Measurements from ENCODE around the gene CTSW.

CTSW gene

GRCh38 chr11:65906602-65907001 lies 27.0 kb downstream of the CTSW start:
- no peak for DNase-seq

- DNase-seq = no peak
Measured at GRCh38 chr11:65907878-65908277, 28.2 kb downstream of the CTSW start.

- no peak for DNase-seq
Measured at GRCh38 chr11:65911682-65912568, 32.3 kb downstream of the CTSW start.

DNA sequence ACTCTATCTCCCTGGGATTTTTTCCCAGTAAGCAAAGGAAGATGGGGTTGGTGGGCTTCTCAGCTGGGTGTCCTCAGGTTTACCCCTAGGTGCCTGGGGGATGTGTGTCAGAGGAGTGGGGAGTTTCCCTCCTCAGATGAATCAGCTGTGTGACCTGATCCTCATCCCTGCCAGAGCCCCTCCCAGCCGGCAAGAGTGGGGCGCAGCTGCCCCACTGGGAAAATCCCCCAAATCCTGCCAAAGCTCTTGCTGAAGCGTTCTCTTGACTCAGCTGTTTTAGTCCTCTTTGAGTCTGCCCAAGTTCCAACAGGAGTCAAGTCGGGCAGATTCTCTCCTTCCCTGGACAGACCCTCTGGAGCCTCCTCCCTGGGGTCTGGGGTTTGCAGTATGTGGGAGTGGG lies 33.2 kb downstream of the CTSW start:
- no peak for DNase-seq

DNA sequence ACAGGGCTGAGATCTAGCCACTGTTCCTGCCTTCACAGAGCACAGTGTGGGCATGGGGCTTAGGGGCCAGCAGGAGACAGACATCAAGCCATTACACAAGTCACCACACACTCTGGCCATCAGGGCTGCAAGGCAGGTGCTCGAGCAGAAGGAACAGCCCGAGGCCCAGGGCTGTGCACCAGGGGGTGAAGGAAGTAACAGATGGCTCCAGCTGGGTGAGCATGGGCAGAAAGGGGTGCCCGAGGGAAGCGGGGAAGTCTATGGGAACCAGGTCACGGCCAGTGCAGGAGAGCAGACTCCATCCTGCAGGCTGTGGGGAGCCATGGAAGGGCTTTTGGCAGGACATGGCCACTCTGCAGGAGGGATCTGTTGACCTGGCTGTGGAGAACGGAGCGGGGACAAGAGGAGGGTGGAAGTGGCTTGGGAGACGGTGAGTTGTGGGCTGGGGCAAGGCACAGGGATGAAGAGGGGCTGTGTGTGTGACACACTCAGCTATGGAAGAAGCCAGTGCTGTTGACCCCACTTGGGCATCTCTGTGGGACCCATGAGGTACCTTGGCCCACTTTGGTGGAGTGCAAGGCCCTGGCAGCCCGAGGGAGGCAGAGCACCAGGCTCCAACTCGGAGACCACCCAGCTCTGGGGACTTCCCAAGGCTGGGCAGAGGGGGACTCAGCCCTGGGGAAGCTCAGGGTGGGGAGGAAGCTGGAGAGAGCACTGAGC lies 35.6 kb downstream of the CTSW start:
- no peak for DNase-seq

- DNase-seq = no peak
Measured at GRCh38 chr11:65915821-65916251, 36.2 kb downstream of the CTSW start.

GRCh38 chr11:65916391-65916790 lies 36.8 kb downstream of the CTSW start:
- no peak for DNase-seq

- DNase-seq = no peak
Measured at GRCh38 chr11:65917077-65917433, 37.4 kb downstream of the CTSW start.

DNA sequence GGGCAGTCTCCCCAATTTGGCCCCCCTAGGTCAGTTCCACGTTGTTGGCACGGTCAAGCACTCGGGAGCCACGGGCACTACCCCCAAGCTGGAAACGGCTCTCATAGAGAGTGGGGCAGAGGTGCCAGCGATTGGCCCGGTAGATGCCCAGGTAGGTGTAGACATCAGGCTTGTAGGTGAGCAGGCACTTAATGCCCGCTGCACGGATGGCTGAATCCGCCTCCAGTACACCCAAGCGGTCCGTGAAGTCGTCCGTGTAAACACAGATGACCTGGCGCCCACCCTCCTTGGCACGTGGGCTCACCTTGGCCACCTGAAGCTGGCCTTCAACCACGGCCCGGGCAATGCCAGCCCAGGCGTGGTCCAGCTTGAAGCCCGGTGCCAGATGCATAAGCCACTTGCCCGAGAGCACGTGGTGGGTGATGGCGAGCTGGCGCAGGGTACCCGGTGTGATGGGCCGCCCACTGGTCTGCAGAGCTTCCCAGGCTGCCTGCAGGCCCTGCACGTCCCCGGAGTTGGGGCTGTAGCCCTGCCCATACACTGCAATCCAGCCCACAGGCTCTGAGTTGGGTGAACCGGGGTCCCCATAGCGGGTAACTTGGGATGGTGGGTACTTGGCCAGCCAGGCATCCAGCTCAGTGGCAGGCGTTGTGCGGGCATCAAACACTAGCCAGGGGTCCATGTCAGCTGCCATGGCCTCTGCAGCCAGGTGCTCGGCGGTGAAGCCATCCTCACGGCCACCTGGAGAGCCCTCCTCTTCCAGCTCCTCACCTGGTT lies 38.0 kb downstream of the CTSW start:
- no peak for DNase-seq

- DNase-seq = no peak
Measured at GRCh38 chr11:65918211-65919140, 38.8 kb downstream of the CTSW start, which contains the start of gene C11orf68. Gene C11orf68 (minus strand): TSS chr11:65919062. CDS start chr11:65919031, 31 bp downstream.

GRCh38 chr11:65919141-65919572 lies 39.5 kb downstream of the CTSW start, which contains the start of gene DRAP1:
Gene DRAP1 (plus strand): TSS chr11:65919426. CDS start chr11:65919502, 76 bp downstream.
- peak; percentile 83 for DNase-seq

GRCh38 chr11:65919573-65920371 lies 40.1 kb downstream of the CTSW start:
- DNase-seq = no peak

GRCh38 chr11:65920372-65920802 lies 40.8 kb downstream of the CTSW start:
- no peak for DNase-seq

DNA sequence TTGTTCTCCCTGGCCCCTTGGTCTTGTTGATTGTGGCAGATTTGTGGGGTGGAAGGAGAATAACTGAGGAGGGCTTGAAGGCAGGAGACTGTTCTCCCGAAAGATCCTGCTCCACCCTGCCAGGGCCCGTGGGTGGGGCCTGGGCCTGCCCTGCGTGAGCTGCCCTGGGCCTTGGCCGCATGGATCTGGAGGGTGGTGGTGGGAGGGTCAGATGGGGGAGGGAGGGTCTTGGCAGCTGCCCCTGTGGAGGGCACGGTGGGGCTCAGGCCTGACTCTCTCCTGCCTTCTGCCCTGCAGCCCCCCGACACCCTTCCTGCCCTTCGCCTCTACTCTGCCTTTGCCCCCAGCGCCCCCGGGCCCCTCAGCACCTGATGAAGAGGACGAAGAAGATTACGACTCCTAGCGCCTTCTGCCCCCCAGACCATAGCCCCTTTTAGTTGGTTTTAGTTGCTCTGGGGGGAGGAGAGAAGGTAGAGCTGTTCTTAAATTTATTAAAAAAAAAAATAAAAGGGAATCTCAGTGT lies 41.5 kb downstream of the CTSW start:
- DNase-seq = no peak

- DNase-seq = no peak
Measured at GRCh38 chr11:65921876-65922275, 42.2 kb downstream of the CTSW start.

DNA sequence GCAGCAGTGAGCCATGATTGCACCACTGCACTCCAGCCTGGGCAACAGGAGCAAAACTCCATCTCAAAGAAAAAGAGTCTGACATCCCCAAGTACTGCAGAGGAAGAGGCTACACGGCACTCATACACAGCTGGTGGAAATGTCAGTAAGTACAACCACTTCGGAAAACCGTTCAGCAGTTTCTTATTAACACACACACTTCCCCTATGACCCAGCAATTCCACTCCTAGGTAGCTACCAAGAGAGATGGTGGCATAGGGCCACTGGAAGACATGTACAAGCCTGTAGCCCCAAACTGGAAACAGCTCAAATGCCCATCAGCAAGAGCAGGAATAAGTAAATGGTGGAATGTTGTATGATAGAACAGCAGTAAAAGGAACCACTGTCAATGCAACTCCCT lies 42.9 kb downstream of the CTSW start:
- no peak for DNase-seq

GRCh38 chr11:65925397-65925796 lies 45.8 kb downstream of the CTSW start:
- DNase-seq = no peak

DNA sequence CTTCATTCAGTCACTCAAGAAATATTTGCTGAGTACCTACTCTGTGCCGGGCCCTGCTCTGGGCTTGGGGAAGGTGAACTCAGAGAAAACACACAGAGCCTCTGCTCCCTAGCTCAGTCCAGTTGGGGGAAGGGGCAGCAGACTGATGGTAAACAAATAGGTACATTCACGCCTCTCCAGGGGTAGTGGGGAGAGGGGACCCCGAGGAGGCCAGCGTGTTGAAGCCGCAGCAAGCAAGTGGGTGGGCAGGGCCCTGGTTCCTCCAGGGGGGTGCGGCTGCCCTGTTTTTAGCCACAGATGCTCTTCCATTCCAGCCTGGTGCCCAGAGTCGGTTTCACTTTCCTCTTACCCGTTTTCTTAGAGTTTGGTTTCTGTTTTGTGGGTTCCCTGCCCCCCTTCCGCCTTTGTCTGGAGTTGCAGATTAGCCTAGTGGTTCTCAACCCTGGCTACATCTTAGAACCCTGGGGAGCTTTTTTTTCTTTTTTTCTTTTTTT lies 48.3 kb downstream of the CTSW start:
- DNase-seq = no peak

DNA sequence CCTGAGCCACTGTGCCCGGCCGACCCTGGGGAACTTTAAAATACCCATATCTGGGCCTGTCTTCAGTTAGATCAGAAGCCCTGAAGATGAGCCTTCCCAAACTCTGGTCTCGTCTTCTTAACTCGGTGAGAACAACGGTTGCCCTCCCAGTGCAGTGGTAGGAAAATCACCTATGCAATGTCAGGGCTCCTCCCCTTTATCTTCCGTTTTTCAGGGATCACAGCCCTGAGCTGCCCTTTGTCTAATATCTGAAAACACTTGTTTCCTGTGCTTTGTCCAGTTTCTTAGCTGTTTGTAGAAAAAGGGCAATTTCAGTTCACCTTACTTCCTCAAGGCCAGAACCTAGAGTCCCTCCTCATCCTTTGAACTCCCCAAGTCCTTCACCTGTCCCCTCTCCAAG lies 49.0 kb downstream of the CTSW start:
- no peak for DNase-seq

DNA sequence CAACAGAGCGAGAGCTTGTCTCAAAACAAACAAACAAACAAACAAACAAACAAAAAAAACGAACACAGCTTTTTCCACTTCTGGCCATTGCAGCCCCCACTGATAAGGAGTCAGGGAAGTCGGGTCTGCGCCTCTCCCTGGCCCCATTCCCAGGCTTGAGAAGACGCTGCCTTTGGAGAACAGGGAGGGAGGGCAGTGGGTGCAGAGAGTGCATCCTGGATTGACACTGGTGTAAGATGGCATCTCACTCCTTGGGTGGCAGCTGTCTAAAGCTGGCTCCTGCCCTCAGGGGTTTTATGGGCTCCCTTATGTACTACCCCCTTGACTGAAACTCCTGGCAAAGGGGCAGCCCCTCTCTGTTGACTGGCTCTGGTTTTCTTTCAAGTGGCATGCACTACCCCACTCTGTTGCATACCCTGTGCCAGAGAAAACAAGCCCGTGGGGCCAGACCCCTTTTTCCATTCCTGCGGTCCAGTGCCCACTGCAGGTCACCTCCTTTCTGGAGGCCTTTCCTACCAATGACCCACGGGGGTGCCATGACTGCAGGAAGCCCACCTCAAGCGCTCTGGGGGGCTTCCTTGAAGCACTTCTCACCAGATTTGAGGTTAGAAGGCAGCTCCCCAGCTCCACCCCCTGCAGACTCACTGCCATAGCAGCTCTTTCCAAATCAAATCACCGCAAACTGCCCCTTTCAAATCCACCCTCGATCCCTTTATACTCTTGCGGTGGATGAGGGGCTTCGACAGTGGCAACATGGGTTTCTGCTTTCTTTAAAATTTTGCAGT lies 52.3 kb downstream of the CTSW start:
- no peak for DNase-seq
